Thoracic aorta (tissue), 2 donors: ENCODE data around the gene SLIT3. TPM values are rescaled to one million over a fixed set of nuclear protein-coding genes. Genes with fewer than 3 reads are reported as not detected.

Experiments
- ATAC-seq: fragments of 150-250 bp; one replicate; pipeline ENCODE4 v1.8.0; 2017; ENCODE audit warnings: low read depth; ENCODE audit not compliant: insufficient number of reproducible peaks, low FRiP score
- DNase-seq: peaks from one replicate; pipeline ENCODE4 v3.0.0-alpha.2; 2020; ENCODE audit warnings: low spot score
- H3K27ac ChIP-seq, 2 donors: fragments of 200-600 bp; sonication (generic); 1 replicate in 1 of 2; 2 replicates in 1 of 2; pipeline ENCODE4 v1.5.1; 2016; ENCODE audit warnings: mild to moderate bottlenecking in 2 of 2, moderate library complexity in 2 of 2
- H3K27me3 ChIP-seq: fragments of 200-600 bp; sonication (generic); replicated peaks from 2 replicates; pipeline ENCODE4 v1.6.0; 2016; ENCODE audit warnings: mild to moderate bottlenecking; ENCODE audit not compliant: insufficient read depth
- H3K36me3 ChIP-seq: fragments of 200-600 bp; sonication (generic); one replicate; pipeline ENCODE4 v1.5.1; 2016
- H3K4me1 ChIP-seq, 2 donors: fragments of 200-600 bp; sonication (generic); 1 replicate in 1 of 2; 2 replicates in 1 of 2; pipeline versions ENCODE4 v1.5.1 to v1.6.0; 2016; ENCODE audit warnings: low read depth in 2 of 2, mild to moderate bottlenecking in 1 of 2; ENCODE audit not compliant: control insufficient read depth in 1 of 2
- H3K4me3 ChIP-seq: fragments of 200-600 bp; sonication (generic); 2 replicates; pipeline ENCODE4 v1.5.1; 2016; ENCODE audit warnings: mild to moderate bottlenecking
- H3K9me3 ChIP-seq: fragments of 200-600 bp; sonication (generic); 2 replicates; pipeline ENCODE4 v1.5.1; 2016
- CTCF ChIP-seq: fragments of 200-600 bp; sonication (generic); IDR thresholded peaks from one replicate; pipeline ENCODE4 v1.5.1; 2019; ENCODE audit warnings: antibody characterized with exemption
- total RNA-seq, 2 donors: library from RNA; depleted of rRNA; stranded (reverse); fragments of >200 nt; gene quantifications; one replicate each; pipeline versions ENCODE4 v1.1.0 to v1.2.3, GENCODE V29; 2016

SLIT3 gene
- total RNA-seq, 2 donors from 2014 or later, result 80.1 to 86.9 TPM

- H3K4me3 ChIP-seq, result no peak overlapping the region
- H3K36me3 ChIP-seq, result peaks cover 5% of the 10 kb centered on the region
- H3K9me3 ChIP-seq, result no peaks in the 10 kb centered on the region
- H3K27ac ChIP-seq, result no peak overlapping the region
- H3K27me3 ChIP-seq, result no peaks in the 10 kb centered on the region
- no peak for ATAC-seq
- H3K4me1 ChIP-seq, result peaks cover 0 to 5% of the 10 kb centered on the region in 2 donors
- no peak for TF ChIP-seq CTCF
- no peak for DNase-seq
These were observed 497.4 kb downstream of the SLIT3 start for GRCh38 chr5:168803541-168803940.

- H3K4me1 ChIP-seq, result no peaks in the 10 kb centered on the region
- H3K27ac ChIP-seq, result no peak overlapping the region
- H3K36me3 ChIP-seq, result peaks cover 5% of the 10 kb centered on the region
- no peak for TF ChIP-seq CTCF
- H3K9me3 ChIP-seq, result no peaks in the 10 kb centered on the region
- H3K27me3 ChIP-seq, result no peaks in the 10 kb centered on the region
- DNase-seq (no peak), ATAC-seq (no peak)
- no peak overlapping the region for H3K4me3 ChIP-seq
These were observed 498.6 kb downstream of the SLIT3 start for GRCh38 chr5:168802337-168802736.

GRCh38 chr5:168801567-168801966 lies 499.4 kb downstream of the SLIT3 start:
- H3K27ac ChIP-seq, result no peak overlapping the region
- ATAC-seq (no peak), DNase-seq (no peak)
- H3K9me3 ChIP-seq, result no peaks in the 10 kb centered on the region
- H3K4me1 ChIP-seq, result no peaks in the 10 kb centered on the region
- no peaks in the 10 kb centered on the region for H3K27me3 ChIP-seq
- no peak for TF ChIP-seq CTCF
- no peak overlapping the region for H3K4me3 ChIP-seq
- peaks cover 5% of the 10 kb centered on the region for H3K36me3 ChIP-seq

- Histone ChIP-seq H3K4me1 (no peaks in the 10 kb centered on the region), H3K27ac (no peak overlapping the region), H3K36me3 (peaks cover 5% of the 10 kb centered on the region), H3K27me3 (no peaks in the 10 kb centered on the region), H3K9me3 (no peaks in the 10 kb centered on the region), H3K4me3 (no peak overlapping the region)
- DNase-seq (no peak), ATAC-seq (no peak)
- TF ChIP-seq CTCF, result no peak
These were observed 500.2 kb downstream of the SLIT3 start for GRCh38 chr5:168800701-168801100.

- Histone ChIP-seq H3K9me3 (no peaks in the 10 kb centered on the region), H3K4me1 (peaks cover 0 to 17% of the 10 kb centered on the region in 2 donors), H3K27ac (no peak overlapping the region), H3K4me3 (no peak overlapping the region), H3K36me3 (peaks cover 5% of the 10 kb centered on the region), H3K27me3 (no peaks in the 10 kb centered on the region)
- DNase-seq (no peak), ATAC-seq (no peak)
- TF ChIP-seq CTCF, result no peak
These were observed 502.6 kb downstream of the SLIT3 start for GRCh38 chr5:168798065-168799023.
